DND-41 (cell line): ENCODE data around the gene CCDC154.

ENCODE experiments used
- EZH2 ChIP-seq: IDR thresholded peaks from 3 replicates; pipeline ENCODE4 v1.6.1; 2012; ENCODE audit warnings: borderline replicate concordance, low read depth, mild to moderate bottlenecking, moderate library complexity, low read length, inconsistent platforms; ENCODE audit not compliant: severe bottlenecking
- TF ChIP-seq, protein P1 (sequence below): IDR thresholded peaks from 2 replicates; pipeline ENCODE4 v1.5.1; 2012; ENCODE audit warnings: borderline replicate concordance, low read length, moderate library complexity, mild to moderate bottlenecking; ENCODE audit not compliant: poor library complexity, severe bottlenecking; ENCODE audit errors: extremely low read depth

DNA sequence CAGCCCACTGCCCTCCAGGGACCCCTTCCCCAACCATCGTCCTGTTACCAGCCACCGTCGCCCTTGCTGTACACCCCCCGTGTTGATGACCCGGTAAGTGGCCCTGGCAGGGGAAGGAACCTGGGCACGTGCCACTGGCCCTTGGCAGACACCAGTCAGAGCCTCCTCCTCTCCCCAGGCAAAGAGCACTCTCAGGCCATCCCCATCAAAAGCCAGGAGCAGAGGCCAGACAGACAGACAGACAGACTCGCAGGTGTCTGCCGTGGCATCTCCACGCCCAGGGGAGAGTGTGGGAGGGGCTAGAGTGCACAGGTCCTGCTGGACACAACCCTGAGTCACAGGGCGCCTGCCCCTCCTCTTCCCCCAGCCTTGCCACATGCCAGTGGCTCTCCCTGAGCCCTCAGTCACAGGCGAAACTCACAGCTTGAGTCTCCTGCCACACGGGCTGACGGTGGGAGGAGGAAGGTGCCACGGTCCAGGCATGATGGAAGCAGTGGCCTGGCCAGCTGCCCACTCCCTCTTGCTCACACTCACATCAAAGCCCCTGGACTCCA, 22.7 kb upstream of the CCDC154 start:
- TF ChIP-seq, protein P1, sequence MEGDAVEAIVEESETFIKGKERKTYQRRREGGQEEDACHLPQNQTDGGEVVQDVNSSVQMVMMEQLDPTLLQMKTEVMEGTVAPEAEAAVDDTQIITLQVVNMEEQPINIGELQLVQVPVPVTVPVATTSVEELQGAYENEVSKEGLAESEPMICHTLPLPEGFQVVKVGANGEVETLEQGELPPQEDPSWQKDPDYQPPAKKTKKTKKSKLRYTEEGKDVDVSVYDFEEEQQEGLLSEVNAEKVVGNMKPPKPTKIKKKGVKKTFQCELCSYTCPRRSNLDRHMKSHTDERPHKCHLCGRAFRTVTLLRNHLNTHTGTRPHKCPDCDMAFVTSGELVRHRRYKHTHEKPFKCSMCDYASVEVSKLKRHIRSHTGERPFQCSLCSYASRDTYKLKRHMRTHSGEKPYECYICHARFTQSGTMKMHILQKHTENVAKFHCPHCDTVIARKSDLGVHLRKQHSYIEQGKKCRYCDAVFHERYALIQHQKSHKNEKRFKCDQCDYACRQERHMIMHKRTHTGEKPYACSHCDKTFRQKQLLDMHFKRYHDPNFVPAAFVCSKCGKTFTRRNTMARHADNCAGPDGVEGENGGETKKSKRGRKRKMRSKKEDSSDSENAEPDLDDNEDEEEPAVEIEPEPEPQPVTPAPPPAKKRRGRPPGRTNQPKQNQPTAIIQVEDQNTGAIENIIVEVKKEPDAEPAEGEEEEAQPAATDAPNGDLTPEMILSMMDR = no peak
- no peak for TF ChIP-seq EZH2
